ENCODE data around the gene BUD23.

DNA sequence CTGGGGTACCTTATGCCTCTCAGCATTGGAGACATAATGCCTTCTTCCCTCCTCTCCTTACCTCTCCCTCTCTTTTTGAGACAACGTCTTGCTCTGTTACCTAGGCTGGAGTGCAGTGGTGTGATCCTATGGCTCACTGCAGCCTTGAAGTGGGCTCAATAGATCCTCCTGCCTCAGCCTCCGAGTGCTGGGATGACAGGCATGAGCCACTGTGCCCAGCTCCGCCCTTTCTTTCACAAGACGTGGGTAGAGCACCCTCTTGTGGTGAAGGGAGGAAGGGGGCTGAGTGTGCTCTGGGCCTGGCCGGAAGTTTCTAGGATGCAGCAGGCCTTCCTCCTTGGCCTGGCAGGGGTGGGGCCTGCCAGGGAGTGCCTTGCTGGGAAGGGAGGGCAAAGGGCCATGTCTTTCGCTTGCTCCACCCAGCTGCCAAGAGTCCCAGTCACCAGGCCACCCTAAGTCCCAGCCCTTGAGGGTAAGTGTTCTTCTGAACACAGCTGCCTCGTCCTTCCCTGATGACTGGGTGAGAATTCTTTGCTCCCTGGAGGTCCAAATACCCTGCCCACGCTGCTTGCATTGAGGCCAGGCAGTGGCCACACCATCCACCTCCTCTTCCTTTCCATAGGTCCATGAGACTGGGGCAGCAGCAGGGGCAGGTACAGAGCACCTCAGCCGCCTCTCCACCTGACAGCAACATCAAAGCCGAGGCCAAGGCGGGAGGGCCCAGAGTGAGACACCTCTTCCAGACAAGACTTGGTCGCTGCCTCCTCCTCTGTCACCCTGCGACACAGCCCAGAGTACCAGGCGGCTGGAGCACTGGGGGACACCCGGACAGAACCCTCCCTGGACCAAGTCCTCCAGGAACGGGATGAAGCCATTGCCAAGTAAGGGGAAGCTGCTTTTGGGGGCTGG, 51.5 kb downstream of the BUD23 start:
- no peak for TF ChIP-seq SIN3A (IDR thresholded peaks at IDR 0.05; ENCODE audit: borderline replicate concordance, insufficient read depth, low read depth, low read length)
- TF ChIP-seq, protein P1, sequence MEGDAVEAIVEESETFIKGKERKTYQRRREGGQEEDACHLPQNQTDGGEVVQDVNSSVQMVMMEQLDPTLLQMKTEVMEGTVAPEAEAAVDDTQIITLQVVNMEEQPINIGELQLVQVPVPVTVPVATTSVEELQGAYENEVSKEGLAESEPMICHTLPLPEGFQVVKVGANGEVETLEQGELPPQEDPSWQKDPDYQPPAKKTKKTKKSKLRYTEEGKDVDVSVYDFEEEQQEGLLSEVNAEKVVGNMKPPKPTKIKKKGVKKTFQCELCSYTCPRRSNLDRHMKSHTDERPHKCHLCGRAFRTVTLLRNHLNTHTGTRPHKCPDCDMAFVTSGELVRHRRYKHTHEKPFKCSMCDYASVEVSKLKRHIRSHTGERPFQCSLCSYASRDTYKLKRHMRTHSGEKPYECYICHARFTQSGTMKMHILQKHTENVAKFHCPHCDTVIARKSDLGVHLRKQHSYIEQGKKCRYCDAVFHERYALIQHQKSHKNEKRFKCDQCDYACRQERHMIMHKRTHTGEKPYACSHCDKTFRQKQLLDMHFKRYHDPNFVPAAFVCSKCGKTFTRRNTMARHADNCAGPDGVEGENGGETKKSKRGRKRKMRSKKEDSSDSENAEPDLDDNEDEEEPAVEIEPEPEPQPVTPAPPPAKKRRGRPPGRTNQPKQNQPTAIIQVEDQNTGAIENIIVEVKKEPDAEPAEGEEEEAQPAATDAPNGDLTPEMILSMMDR (IDR thresholded peaks at IDR 0.05): peak; percentile 94
- TF ChIP-seq POLR2AphosphoS5 (IDR thresholded peaks at IDR 0.05; ENCODE audit: low read depth, low read length): peak; percentile 84
- no peak for TF ChIP-seq REST (IDR thresholded peaks at IDR 0.05; ENCODE audit: insufficient read depth in 1 of 2, low read depth in 2 of 2, low read length in 1 of 2)
- TF ChIP-seq TCF7L2 (IDR thresholded peaks at IDR 0.05; ENCODE audit: low read depth, low read length): no peak; the same call in 1 of the 2 replicates

All from Panc1 (cell line).